Measurements from ENCODE around the gene TMEM151B.
"Not testable (repeated sequence)": the region's sequence is repeated elsewhere in the genome, so short reads cannot be mapped to it uniquely, and the experiment has no call there.

TMEM151B gene

DNA sequence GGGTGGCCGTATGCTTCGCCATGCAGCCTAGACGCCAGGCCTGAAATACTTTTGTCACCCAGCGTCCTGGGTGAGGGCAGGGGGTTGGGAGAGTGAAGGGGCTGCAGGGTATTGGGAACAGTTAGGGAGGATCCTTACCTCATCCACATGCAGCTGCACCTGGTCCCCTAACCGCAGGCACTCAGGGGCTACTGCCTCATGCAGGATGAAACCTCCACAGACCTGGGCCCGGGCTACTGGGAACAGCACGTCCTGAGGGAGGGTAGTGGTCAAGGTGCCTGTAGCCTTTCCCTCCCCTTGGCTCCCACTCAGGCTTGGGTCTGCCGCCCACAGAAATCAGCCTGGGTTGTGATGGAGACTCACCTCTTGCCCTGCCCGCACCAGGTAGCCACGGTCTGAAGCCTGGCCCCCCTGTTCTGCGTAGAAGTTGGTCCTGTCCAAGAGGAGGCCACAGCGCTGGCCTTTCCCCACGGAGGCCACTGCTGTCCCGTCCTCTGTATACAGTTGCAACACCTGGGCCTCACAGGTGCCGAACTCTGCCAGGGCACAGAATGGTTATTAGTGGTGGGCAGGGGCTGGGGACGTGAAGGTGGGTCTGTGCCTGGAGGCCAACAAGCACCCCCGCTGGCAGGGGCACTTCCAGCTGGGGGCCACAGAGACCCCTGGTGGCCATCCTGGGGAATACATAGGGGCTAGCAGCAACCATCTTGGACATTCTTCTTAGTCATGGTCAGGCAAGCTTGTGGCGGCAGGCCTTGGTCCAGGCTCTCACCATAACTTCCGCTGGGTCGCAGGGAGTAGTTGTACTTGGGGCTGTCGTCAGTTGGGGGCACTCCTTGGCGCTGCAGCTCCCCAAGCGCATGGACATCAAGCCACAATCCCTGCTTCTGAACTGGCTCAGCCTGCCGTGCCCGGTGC lies 34.3 kb downstream of the TMEM151B start:
- DNase-seq (ENCODE audit: low read depth) = no peak

DNA sequence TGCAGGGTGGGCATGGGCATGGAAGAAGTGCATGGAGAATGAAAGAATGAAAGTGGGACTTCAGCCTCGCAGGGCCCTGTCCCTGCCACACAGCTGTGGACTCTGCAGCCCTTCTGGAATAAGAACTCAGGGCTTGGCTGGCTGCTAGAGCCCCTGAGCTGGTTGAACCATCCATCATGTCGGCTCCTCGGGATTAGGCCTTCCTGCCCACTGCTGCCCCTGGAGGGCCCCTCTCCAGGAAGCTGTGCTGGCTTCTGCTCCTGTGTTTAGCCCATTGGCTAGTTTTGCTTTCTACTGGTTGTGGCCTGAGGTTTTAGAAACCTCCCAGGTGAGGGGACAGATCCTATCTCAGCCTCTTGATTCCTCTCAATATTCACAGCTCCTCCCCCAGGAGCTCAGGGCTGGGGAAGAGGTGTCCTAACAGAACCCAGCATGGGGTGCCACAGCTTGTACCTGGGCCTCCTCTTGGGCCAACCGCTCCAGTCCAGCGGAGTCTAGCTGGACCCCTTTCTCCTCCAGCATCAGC lies 35.0 kb downstream of the TMEM151B start:
- no peak for DNase-seq (ENCODE audit: low read depth)

DNA sequence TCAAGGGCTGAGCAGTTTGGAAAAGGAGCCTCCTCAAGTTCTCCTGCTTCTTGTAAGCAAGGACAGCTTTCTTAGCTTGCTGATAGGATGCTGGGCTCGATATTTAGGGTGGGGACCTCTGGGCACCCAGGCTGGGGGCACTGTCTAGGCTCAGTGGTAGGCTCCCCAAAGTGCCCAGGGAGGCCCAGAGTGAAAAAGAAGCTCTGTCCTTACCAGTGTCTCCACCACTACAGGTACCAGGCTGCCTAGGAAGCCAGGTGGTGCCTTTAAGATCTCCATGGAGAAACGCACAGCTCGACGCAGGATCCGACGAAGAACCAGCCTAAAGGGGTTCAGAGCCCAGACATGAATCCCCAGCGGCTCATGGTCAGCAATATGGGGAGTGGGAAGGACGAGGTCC lies 36.5 kb downstream of the TMEM151B start:
- DNase-seq (ENCODE audit: low read depth) = no peak

DNA sequence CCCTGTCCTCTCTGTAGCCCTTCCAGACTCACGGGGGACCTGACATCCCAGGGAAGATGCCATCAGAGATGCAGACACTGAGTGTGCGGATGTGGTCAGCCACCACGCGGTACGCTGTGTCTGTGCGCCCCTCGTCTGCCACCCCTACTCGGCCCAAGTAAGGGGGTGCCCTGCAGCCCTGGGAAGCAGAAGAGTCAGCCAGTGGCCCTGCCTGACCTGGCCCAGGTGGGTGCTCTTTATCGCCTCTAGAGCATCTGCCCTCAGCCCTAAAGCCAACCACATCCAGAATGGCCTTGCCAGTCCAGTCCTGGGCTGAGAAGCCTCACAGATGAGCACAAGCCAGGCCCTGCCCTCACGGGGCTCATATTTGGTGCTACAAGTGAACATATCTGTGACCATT lies 37.0 kb downstream of the TMEM151B start:
- DNase-seq (ENCODE audit: low read depth) = no peak

DNA sequence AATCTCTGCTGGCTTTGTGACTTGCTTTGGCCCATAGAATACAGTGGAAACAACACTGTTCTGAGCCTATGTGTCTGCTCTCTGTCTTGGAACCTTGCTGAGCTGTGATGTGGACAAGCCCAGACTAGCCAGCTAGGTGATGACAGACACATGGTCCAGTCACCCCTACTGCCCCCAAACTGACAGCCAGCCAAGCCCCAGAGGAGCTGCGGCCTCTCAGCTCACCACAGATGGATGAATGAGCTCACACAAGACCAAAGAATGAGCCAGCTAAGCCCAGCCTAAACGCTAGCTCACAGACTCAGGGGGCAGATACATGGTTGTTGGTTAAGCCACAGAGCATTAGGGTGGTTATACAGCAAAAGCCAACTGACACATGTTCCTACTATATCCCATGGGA lies 38.8 kb downstream of the TMEM151B start:
- DNase-seq (ENCODE audit: low read depth) = no peak

DNA sequence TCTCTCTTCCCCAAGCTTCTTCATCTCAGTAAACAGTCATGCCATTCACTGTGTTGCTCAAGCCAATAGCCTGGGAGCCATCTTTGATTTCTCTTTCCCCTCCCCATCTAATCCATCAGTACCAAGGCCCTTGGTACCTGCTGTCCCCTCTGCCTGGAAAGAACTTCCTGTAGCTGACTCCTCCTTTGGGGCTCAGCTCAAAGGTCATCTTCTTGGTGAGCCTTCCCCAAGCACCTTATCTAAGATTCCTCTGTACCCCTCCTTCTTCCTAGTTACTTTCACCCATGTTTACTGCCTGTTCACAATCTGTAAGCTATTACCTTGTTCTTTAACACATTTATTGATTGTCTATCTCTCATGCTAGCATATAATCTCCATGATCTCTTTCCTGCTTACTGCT lies 39.4 kb downstream of the TMEM151B start:
- no peak for DNase-seq (ENCODE audit: low read depth)

DNA sequence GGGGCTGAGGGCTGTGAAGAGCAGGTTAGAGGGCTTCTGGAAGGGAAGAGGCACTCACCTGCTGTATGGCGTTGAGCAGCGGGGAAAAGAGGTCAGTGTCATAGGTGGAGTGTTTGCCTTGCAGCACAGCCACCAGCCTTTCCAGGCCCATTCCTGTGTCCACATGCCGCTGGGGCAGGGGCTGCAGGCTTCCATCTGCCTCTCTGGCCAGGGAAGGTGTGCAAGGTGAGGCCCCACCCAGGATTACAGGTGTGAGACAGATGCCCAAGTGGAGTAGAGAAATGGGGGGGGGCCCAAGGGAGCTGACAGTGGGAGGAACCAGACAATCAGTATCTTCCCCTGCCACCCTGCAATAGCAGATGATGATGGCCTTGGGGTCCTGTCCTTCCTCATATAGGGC lies 40.0 kb downstream of the TMEM151B start:
- DNase-seq (ENCODE audit: low read depth) = no peak

DNA sequence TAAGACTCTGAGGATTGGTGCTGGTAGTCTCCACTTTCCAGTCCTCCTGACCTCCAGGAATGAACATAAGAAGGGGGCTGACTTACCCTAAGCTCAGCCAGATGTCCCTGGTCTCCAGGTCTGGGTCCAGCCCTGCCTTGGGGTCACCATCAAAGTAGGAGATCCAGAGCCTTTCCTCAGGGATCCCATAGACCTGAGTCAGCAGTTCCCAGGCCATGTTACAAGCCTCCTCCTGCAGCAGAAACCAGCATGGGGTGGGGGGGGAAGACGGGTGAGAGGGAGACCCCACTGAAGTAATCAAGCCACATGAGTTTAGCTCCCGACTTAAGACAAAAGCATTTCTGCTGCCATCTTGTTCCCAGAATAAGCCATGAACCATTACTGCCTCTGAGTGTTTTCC lies 41.1 kb downstream of the TMEM151B start:
- DNase-seq (ENCODE audit: low read depth) = no peak

DNA sequence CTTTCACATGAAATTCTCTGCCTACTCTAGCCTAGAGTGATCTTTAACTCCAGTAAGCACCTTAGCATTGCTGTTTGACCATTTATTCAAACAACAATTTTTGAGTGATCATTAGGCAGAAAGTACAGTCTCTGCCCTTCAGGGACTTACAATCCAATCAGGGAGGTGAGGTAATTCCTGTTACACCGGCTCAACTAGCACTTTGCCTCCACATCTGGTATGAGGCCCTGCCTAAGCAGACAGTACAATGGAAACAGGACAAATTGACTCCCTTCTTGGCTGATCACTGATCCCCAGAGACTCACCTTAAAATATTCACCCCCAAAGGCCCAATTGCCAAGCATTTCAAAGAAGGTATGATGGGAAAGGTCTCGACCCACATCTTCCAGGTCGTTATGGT lies 41.5 kb downstream of the TMEM151B start:
- DNase-seq (ENCODE audit: low read depth) = no peak

DNA sequence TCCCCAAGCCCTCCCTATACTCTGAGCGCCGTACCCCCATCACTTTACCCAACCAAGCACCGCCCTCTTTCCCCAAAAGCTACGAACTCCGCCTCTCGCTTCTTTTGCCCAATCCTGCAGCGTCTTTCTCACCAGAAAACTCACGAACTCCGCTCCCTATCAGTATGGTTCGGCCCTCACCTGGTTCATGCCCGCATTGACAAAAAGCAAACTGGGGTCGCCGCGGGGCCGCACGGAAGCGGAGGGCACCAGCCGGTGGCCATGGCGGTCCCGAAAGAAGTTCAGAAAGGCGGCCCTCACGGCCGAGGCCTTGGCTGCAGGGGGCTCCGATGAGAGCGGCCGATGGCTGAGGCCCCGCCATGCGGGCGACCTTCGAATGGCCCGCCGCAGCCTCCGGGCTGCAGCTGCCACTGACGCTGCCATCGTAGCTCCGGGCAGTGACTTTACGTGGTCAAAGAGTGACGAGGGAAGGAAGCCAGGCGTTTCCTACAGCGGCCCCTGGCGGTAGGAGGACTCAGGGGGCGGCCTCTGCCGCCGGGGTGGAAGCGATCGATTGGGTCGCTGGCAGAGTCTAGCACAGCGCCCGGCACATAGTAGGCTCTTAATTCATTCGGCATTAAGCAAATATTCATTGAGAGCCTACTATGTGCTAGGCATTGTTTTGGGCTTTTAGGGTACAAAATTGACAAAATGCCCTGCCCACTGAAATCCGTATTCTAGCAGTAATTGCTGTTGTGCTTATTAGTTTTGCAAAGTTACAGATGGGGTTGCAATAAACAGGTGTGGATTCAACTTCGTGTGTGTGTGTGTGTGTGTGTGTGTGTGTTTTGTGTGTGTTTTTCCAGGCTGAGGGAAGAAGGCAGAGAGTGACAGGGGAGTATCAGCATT lies 42.9 kb downstream of the TMEM151B start, which contains the start of gene AARS2:
Gene AARS2, minus strand, starts transcription at position 447 of the 888 bp plus-strand sequence. Its CDS starts 24 bp downstream, at position 423.
- peak; percentile 93 for DNase-seq (ENCODE audit: low read depth)

DNA sequence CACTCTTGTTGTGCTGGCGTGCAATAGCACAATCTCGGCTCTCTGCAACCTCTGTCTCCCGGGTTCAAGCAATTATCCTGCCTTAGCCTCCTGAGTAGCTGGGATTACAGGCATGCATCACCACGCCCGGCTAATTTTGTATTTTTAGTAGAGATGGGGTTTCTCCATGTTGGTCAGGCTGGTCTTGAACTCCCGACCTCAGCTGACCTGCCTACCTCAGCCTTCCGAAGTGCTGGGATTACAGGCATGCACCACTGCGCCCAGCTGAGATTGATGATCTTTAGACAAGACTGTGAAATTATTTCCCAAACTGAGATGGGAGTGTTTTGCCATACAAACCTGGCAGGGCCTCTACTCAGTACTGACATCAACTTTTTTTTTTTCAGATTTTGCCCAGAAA lies 44.4 kb downstream of the TMEM151B start:
- DNase-seq (ENCODE audit: low read depth) = not testable (repeated sequence)

DNA sequence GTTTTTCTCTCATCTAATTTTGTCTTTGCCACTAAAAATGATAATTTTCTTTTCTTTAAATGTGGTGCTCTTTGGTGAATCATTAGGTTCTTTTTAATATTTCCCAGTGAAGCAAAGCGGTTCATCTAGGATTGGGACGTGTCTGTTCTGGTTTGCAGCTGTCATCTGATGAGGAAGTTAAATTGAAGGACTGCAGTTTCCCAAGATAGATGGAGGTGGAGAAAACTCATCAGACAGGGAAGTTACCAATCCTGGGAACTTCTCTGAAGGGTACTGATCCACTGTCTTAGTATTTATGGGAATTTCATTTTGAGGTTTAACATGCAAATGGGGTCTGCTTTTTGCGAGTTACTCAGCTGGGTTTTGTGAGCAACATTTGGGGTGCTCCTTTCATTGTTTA lies 45.3 kb downstream of the TMEM151B start:
- DNase-seq (ENCODE audit: low read depth) = no peak

DNA sequence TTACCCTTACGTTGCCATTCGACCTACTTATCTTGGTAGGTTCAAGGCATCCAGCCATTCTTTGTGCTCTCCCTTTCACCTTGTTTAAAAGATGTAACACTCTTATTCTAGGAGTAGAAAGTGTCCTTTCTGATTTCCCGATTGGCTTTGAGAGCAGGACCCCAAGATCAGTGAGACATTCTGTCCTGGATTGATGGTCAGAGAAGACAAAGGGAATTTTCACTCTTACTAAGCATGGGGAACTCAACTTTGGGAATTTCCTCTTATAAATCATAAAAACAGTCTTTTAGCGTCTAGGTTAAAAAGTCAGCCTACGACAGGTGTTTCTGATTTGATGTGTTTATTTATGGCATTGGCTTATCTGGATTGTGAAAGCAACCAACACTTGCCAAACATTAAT lies 45.7 kb downstream of the TMEM151B start:
- no peak for DNase-seq (ENCODE audit: low read depth)

DNA sequence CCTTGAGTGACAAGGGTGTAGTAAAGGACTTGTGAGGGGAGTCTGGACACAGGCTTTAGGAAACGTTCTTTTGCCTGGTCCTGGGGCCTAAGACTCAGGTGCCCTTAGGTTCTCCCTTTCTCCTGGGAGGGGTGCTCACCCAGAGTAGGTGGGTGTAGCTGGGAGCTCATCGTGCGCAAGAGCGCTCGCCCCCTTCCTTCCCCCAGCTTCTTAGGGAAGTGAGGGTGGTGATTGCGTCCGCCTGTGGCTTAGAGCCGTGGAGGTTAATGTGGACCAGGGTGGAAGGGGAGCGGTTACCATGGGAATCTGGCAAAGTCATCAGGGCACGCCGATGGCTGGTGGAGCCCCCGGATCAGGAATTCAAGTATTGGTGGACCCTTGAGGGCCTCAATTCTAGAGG lies 46.2 kb downstream of the TMEM151B start:
- no peak for DNase-seq (ENCODE audit: low read depth)

DNA sequence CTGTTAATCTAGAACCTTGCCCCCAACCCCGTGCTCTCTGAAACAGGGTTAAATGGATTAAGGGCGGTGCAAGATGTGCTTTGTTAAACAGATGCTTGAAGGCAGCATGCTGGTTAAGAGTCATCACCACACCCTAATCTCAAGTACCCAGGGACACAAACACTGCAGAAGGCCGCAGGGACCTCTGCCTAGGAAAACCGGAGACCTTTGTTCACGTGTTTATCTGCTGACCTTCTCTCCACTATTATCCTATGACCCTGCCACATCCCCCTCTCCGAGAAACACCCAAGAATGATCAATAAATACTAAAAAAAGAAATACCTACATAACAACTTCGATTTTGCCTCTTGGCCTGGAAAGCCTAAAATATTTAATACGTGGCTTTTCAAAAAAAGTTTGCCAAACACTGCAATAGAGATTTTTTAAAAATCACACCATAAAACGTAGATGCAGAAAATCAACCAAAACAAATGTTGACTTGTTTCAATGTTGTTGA lies 46.9 kb downstream of the TMEM151B start:
- not testable (repeated sequence) for DNase-seq (ENCODE audit: low read depth)

DNA sequence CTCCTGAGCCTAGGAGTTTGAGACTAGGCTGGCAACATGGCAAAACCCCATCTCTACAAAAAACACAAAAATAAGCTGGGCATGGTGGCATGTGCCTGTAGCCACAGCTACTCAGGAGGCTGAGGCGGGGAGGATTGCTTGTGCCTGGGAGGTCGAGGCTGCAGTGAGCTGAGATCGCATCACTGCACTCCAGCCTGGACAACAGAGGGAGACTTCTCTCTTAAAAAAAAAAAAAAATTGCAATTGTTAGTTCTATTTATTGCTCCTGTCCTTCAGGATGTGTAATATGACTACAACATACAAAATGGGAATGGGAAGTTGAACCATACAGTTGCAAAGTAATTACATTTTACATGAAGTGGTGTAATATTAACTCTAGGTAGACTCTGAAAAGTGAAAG lies 51.0 kb downstream of the TMEM151B start:
- no peak for DNase-seq (ENCODE audit: low read depth)

DNA sequence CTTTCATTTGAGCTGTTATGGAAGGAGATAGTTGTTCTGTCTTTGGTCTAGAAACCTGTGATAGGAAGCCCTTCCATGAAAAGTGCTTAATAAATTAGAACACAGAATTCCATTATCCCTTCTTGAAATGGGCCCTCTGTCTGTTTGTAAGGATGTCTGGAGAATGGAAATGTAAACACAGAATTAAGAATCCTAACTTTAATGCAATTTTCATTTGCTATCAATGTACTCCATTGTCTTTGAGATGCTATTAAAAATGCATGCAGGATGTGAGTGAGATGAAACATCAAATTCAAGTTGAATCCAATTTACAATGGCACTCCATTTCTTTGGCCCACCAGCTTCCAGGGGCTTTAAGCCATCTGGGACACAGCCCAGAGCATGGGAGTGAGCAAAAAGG lies 56.8 kb downstream of the TMEM151B start:
- no peak for DNase-seq (ENCODE audit: low read depth)

DNA sequence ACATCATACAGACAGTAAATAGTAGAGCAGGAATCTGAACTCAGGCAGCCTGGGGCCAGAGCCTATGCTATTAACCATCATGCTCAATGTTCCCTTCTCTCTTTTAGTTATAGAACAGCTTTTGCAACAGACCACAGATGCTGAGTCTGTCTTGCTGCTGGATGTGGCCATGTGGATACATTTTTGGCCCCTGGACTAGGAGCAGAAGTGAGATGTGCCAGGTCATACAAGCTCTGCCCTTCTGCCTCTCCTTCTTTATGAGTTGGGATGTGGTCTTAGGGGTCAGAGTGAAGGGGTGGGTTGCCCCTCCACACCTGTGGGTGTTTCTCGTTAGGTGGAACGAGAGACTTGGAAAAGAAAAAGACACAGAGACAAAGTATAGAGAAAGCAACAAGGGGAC lies 57.5 kb downstream of the TMEM151B start:
- no peak for DNase-seq (ENCODE audit: low read depth)

DNA sequence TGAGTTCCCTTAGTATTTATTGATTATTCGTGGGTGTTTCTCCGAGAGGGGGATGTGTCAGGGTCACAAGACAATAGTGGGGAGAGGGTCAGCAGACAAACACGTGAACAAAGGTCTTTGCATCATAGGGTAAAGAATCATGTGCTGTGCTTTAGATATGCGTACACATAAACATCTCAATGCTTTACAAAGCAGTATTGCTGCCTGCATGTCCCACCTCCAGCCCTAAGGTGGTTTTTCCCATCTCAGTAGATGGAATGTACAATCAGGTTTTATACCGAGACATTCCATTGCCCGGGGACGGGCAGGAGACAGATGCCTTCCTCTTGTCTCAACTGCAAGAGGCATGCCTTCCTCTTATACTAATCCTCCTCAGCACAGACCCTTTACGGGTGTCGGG lies 58.0 kb downstream of the TMEM151B start:
- not testable (repeated sequence) for DNase-seq (ENCODE audit: low read depth)

DNA sequence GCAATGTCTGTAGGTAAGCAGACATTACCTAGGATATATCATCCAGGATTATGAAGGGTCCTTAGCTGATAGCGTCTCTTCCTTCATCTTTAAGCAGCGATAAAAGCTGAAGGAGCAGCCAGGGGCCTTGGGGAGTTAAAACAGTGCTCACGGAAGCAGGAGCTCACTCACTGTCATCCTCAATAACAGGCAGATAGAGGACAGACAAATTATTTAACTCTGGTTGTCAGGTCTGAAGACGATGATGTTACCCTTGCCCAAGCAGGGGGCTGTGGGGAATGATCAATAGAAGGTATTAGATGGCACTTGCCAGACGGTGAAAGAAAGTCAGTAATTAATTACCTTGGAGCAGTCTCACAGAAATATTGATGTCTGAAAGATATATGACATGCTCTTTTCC lies 59.6 kb downstream of the TMEM151B start:
- no peak for DNase-seq (ENCODE audit: low read depth)

DNA sequence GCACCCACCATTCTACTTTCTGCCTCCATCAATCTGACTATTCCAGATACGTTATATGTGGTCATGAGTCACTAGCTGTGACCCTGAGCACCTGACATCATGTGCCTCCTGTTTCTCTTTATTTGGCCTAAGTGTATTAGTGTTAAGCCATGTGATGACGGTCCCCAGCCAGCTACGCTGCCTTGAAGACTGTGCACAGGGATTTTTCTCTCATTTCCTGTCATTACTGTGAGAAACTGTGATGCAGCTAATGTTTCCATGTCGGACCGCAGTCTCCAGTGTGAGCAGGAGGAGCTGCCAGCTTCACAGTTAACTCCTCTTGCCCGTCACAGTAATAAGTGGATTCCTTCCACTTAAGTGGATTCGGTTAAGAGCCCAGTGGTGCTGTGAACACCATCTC lies 62.3 kb downstream of the TMEM151B start:
- DNase-seq (ENCODE audit: low read depth) = no peak

DNA sequence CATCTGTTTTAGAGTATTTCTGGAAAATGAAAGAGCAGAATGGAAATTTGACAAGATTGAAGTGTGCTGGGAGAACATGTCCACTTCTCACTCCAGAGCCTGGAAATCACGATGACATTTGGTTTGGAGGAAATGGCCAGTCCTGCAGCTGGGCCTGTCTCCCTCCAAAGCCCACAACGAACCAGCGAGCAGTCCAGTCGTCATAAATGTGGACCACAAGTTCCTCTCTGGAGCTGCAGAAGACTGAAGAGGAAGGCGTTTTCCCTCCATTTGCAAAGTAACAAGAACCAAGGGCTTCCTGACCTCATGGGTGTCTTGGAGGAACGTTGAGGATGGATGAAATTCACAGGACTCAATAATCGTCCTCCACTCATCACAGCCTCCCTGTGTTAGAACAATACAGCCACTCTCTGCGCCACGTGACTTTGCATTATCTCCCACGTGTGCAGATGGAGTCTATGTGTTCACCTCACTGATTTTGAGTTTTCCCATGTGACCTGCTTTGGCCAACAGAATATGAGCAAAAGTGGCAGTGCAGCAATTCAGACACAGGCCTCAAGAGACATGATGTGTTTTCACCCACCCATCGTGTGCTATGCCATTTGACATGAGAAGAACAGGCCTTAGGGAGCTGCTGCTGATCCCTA lies 63.1 kb downstream of the TMEM151B start:
- DNase-seq (ENCODE audit: low read depth) = no peak

All from stimulated activated CD8-positive, alpha-beta memory T cell treated with anti-CD3 and anti-CD28 coated beads, Interleukin-7, amount 100 ng/mL, for 24 hours (primary cell).